SIG-M5 treated with dmso at 0.1 percent for 504 hours (cell line): ENCODE measurements around the gene HDAC4.

Experiments used
- DNase-seq: peaks from one replicate; lab custom pipeline; 2025; ENCODE audit not compliant: unreplicated experiment; lab: John Stamatoyannopoulos, UW

Gene HDAC4

GRCh38 chr2:239060676-239061075 is 340.1 kb downstream of the HDAC4 start:
- no peak for DNase-seq

GRCh38 chr2:239059854-239060253 is 341.0 kb downstream of the HDAC4 start:
- DNase-seq: no peak

GRCh38 chr2:239058766-239059165 is 342.1 kb downstream of the HDAC4 start:
- DNase-seq: no peak

GRCh38 chr2:239057533-239057932 is 343.3 kb downstream of the HDAC4 start:
- no peak for DNase-seq

GRCh38 chr2:239056611-239057010 is 344.2 kb downstream of the HDAC4 start:
- DNase-seq: no peak

- DNase-seq: no peak
Measured at GRCh38 chr2:239055756-239056493, 344.9 kb downstream of the HDAC4 start.

GRCh38 chr2:239054921-239055320 is 345.9 kb downstream of the HDAC4 start:
- no peak for DNase-seq

- DNase-seq: no peak
Measured at GRCh38 chr2:239053801-239054503, 346.9 kb downstream of the HDAC4 start.

- no peak for DNase-seq
Measured at GRCh38 chr2:239052798-239053665, 347.8 kb downstream of the HDAC4 start.

- DNase-seq: no peak
Measured at GRCh38 chr2:239051891-239052445, 348.9 kb downstream of the HDAC4 start.

GRCh38 chr2:239050252-239050649 is 350.6 kb downstream of the HDAC4 start:
- DNase-seq: no peak

- no peak for DNase-seq
Measured at GRCh38 chr2:239049421-239050251, 351.2 kb downstream of the HDAC4 start.

- no peak for DNase-seq
Measured at GRCh38 chr2:239048736-239049135, 352.1 kb downstream of the HDAC4 start.

GRCh38 chr2:239047861-239048260 is 353.0 kb downstream of the HDAC4 start:
- no peak for DNase-seq

- no peak for DNase-seq
Measured at GRCh38 chr2:239047420-239047819, 353.4 kb downstream of the HDAC4 start.

GRCh38 chr2:239046822-239047221 is 354.0 kb downstream of the HDAC4 start:
- DNase-seq: no peak

GRCh38 chr2:239044336-239044735 is 356.5 kb downstream of the HDAC4 start:
- DNase-seq: no peak

- DNase-seq: no peak
Measured at GRCh38 chr2:239043326-239043725, 357.5 kb downstream of the HDAC4 start.

- no peak for DNase-seq
Measured at GRCh38 chr2:239042551-239043320, 358.1 kb downstream of the HDAC4 start.

GRCh38 chr2:239042046-239042445 is 358.8 kb downstream of the HDAC4 start:
- no peak for DNase-seq
